ENCODE results near the gene EMP1.

EMP1 gene

GRCh38 chr12:13251521-13251920 is 55.0 kb downstream of the EMP1 start:
- TF ChIP-seq SNAI2 (CRISPR knock-in tag; IDR thresholded peaks at IDR 0.05), result no peak
- TF ChIP-seq ARNTL (CRISPR knock-in tag; IDR thresholded peaks at IDR 0.05; ENCODE audit: borderline replicate concordance, low read depth), result no peak
- no peak for TF ChIP-seq ZNF565 (CRISPR knock-in tag; conservative IDR thresholded peaks at IDR 0.05; ENCODE audit: low read depth)
- ATAC-seq, result no peak

GRCh38 chr12:13252024-13252423 is 55.5 kb downstream of the EMP1 start:
- no peak for ATAC-seq
- TF ChIP-seq GLIS3 (CRISPR knock-in tag; IDR thresholded peaks at IDR 0.05) (no peak), ARNTL (CRISPR knock-in tag; IDR thresholded peaks at IDR 0.05; ENCODE audit: borderline replicate concordance, low read depth) (no peak), PATZ1 (CRISPR knock-in tag; IDR thresholded peaks at IDR 0.05; ENCODE audit: borderline replicate concordance) (no peak), ESRRG (CRISPR knock-in tag; IDR thresholded peaks at IDR 0.05) (no peak), CSDC2 (CRISPR knock-in tag; IDR thresholded peaks at IDR 0.05) (no peak), SNAI2 (CRISPR knock-in tag; IDR thresholded peaks at IDR 0.05) (no peak), TOX (CRISPR knock-in tag; IDR thresholded peaks at IDR 0.05; ENCODE audit: borderline replicate concordance) (no peak), ISL1 (CRISPR knock-in tag; IDR thresholded peaks at IDR 0.05) (no peak), CREB5 (CRISPR knock-in tag; IDR thresholded peaks at IDR 0.05; ENCODE audit: low read depth) (no peak), BACH2 (CRISPR knock-in tag; IDR thresholded peaks at IDR 0.05; ENCODE audit: borderline replicate concordance) (no peak), RARB (CRISPR knock-in tag; IDR thresholded peaks at IDR 0.05) (no peak), TCF4 (CRISPR knock-in tag; IDR thresholded peaks at IDR 0.05; ENCODE audit: borderline replicate concordance) (no peak)
- TF ChIP-seq, protein P1, sequence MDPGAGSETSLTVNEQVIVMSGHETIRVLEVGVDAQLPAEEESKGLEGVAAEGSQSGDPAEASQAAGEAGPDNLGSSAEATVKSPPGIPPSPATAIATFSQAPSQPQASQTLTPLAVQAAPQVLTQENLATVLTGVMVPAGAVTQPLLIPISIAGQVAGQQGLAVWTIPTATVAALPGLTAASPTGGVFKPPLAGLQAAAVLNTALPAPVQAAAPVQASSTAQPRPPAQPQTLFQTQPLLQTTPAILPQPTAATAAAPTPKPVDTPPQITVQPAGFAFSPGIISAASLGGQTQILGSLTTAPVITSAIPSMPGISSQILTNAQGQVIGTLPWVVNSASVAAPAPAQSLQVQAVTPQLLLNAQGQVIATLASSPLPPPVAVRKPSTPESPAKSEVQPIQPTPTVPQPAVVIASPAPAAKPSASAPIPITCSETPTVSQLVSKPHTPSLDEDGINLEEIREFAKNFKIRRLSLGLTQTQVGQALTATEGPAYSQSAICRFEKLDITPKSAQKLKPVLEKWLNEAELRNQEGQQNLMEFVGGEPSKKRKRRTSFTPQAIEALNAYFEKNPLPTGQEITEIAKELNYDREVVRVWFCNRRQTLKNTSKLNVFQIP (CRISPR knock-in tag; IDR thresholded peaks at IDR 0.05; ENCODE audit: borderline replicate concordance, low read depth), result no peak

DNA sequence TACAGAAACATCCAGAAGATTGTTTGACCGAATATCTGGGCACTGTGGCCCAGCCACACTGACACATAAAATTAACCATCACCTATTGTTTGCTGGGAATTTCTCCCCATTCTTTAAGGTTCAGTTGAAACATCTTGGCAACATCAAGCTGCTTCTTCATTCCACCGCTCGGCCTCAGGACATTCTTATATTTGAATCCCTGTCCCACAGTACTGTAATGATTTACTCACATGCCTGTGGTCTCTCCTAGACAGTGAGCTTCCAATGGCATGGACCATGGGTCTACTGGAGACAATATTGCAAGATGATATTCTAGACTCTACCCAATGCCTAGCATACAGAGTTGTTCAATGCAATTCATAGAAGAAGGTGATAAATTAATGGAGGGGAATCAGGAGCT is 56.1 kb downstream of the EMP1 start:
- TF ChIP-seq PPARA (CRISPR knock-in tag; IDR thresholded peaks at IDR 0.05; ENCODE audit: borderline replicate concordance) (no peak), TOX (CRISPR knock-in tag; IDR thresholded peaks at IDR 0.05; ENCODE audit: borderline replicate concordance) (no peak), CREB5 (CRISPR knock-in tag; IDR thresholded peaks at IDR 0.05; ENCODE audit: low read depth) (no peak), TCF4 (CRISPR knock-in tag; IDR thresholded peaks at IDR 0.05; ENCODE audit: borderline replicate concordance) (no peak)
- TF ChIP-seq, protein P2, sequence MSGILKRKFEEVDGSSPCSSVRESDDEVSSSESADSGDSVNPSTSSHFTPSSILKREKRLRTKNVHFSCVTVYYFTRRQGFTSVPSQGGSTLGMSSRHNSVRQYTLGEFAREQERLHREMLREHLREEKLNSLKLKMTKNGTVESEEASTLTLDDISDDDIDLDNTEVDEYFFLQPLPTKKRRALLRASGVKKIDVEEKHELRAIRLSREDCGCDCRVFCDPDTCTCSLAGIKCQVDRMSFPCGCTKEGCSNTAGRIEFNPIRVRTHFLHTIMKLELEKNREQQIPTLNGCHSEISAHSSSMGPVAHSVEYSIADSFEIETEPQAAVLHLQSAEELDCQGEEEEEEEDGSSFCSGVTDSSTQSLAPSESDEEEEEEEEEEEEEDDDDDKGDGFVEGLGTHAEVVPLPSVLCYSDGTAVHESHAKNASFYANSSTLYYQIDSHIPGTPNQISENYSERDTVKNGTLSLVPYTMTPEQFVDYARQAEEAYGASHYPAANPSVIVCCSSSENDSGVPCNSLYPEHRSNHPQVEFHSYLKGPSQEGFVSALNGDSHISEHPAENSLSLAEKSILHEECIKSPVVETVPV (CRISPR knock-in tag; IDR thresholded peaks at IDR 0.05), result no peak
- no peak for ATAC-seq

DNA sequence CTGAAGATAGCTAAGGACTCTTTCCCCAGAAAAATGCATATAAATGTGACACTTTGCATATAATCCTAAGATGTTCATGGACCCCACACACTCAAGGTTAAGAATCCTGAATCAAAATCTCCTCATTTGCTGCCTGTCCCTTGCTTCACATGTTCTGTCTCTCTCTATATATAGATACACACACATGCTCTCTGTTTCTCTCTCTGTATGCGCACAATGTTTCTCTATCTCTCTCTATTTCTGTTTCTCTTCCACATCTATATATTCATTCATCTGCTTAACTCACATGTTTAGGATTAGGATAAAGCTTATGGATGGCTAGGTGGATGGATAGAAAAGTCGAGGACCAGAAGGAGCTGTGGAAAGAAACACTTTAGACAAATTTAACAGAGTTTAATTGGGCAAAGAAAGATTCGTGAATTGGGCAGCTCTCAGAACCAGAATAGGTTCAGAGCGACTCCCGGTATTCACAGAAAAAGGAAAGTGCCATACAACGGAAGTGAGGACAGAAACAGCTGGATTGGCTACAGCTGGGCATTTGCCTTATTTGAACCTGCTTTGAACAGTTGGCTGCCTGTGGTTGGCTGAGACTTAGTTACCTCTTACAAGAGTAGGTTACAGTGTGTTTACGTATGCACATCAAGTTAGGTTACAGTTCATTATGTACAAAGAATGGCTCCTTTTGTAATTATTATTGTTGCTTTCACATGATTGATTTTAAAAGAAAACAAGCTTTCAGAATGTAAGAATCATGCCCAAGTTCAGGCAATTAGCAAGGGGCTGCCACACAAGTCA is 57.6 kb downstream of the EMP1 start:
- no peak for TF ChIP-seq ZC3H10 (CRISPR knock-in tag; IDR thresholded peaks at IDR 0.05)
- TF ChIP-seq ZFP30 (CRISPR knock-in tag; IDR thresholded peaks at IDR 0.05), result no peak
- no peak for TF ChIP-seq CREB5 (CRISPR knock-in tag; IDR thresholded peaks at IDR 0.05; ENCODE audit: low read depth)
- no peak for TF ChIP-seq CSDC2 (CRISPR knock-in tag; IDR thresholded peaks at IDR 0.05)
- TF ChIP-seq GLIS3 (CRISPR knock-in tag; IDR thresholded peaks at IDR 0.05), result no peak
- no peak for TF ChIP-seq TOX (CRISPR knock-in tag; IDR thresholded peaks at IDR 0.05; ENCODE audit: borderline replicate concordance)
- TF ChIP-seq ISL1 (CRISPR knock-in tag; IDR thresholded peaks at IDR 0.05), result no peak
- no peak for TF ChIP-seq SNAI2 (CRISPR knock-in tag; IDR thresholded peaks at IDR 0.05)
- TF ChIP-seq, protein P3, sequence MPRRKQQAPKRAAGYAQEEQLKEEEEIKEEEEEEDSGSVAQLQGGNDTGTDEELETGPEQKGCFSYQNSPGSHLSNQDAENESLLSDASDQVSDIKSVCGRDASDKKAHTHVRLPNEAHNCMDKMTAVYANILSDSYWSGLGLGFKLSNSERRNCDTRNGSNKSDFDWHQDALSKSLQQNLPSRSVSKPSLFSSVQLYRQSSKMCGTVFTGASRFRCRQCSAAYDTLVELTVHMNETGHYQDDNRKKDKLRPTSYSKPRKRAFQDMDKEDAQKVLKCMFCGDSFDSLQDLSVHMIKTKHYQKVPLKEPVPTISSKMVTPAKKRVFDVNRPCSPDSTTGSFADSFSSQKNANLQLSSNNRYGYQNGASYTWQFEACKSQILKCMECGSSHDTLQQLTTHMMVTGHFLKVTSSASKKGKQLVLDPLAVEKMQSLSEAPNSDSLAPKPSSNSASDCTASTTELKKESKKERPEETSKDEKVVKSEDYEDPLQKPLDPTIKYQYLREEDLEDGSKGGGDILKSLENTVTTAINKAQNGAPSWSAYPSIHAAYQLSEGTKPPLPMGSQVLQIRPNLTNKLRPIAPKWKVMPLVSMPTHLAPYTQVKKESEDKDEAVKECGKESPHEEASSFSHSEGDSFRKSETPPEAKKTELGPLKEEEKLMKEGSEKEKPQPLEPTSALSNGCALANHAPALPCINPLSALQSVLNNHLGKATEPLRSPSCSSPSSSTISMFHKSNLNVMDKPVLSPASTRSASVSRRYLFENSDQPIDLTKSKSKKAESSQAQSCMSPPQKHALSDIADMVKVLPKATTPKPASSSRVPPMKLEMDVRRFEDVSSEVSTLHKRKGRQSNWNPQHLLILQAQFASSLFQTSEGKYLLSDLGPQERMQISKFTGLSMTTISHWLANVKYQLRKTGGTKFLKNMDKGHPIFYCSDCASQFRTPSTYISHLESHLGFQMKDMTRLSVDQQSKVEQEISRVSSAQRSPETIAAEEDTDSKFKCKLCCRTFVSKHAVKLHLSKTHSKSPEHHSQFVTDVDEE (CRISPR knock-in tag; IDR thresholded peaks at IDR 0.05), result no peak
- no peak for TF ChIP-seq ARNTL (CRISPR knock-in tag; IDR thresholded peaks at IDR 0.05; ENCODE audit: borderline replicate concordance, low read depth)
- no peak for TF ChIP-seq ESRRG (CRISPR knock-in tag; IDR thresholded peaks at IDR 0.05)
- ATAC-seq, result no peak

Measured in SK-N-SH treated with all-trans-retinoic acid at 6 μM for 48 hours (cell line).